GM12865 (cell line): ENCODE data around the gene HACL1.

Experiments used
- DNase-seq: peaks from one replicate; pipeline ENCODE4 v3.0.0; 2010; ENCODE audit warnings: low read depth
- H3K4me3 ChIP-seq: 2 replicates; pipeline ENCODE4 v1.5.1; 2011; ENCODE audit warnings: mild to moderate bottlenecking, low read depth, low read length, control low read depth
- CTCF ChIP-seq: IDR thresholded peaks from 2 replicates; pipeline ENCODE4 v1.5.1; 2011; ENCODE audit warnings: low read length, control low read depth, low read depth, inconsistent platforms; ENCODE audit not compliant: insufficient read depth; ENCODE audit errors: missing control alignments

The HACL1 gene

GRCh38 chr3:15601399-15602145 lies at the start of gene HACL1, which contains the start of gene BTD:
HACL1 (minus strand) TSS chr3:15601569; CDS start chr3:15601463, 106 bp downstream.
BTD (plus strand) TSS chr3:15601745; CDS start chr3:15635440, 33,695 bp downstream.
- peak; percentile 100 for DNase-seq
- H3K4me3 ChIP-seq = peak within 1 kb of the TSS; percentile 96

GRCh38 chr3:15649858-15650257 lies 48.5 kb upstream of the HACL1 start:
- H3K4me3 ChIP-seq = no peak overlapping the region
- DNase-seq = peak; percentile 32
- no peak for TF ChIP-seq CTCF

More at GRCh38 chr3:15601399-15602145, at the start of gene HACL1, which contains the start of gene BTD:
- peak; percentile 31 for TF ChIP-seq CTCF

- TF ChIP-seq CTCF = no peak
- DNase-seq = no peak
- no peak overlapping the region for H3K4me3 ChIP-seq
These were observed 48.0 kb upstream of the HACL1 start for GRCh38 chr3:15649341-15649740.

- H3K4me3 ChIP-seq = peak overlapping the region; percentile 14; the same call in 1 of the 2 replicates
- no peak for TF ChIP-seq CTCF
- DNase-seq = peak; percentile 95
These were observed 46.3 kb upstream of the HACL1 start for GRCh38 chr3:15647611-15648167.

GRCh38 chr3:15646851-15647511 lies 45.6 kb upstream of the HACL1 start:
- no peak overlapping the region for H3K4me3 ChIP-seq
- DNase-seq = peak; percentile 44
- TF ChIP-seq CTCF = no peak

- H3K4me3 ChIP-seq = no peak overlapping the region
- no peak for DNase-seq
- TF ChIP-seq CTCF = no peak
These were observed 44.6 kb upstream of the HACL1 start for GRCh38 chr3:15645740-15646501.
